Measurements from ENCODE around the gene OR2T2.
"Not testable (repeated sequence)": the region's sequence is repeated elsewhere in the genome, so short reads cannot be mapped to it uniquely, and the experiment has no call there.

Gene OR2T2, protein sequence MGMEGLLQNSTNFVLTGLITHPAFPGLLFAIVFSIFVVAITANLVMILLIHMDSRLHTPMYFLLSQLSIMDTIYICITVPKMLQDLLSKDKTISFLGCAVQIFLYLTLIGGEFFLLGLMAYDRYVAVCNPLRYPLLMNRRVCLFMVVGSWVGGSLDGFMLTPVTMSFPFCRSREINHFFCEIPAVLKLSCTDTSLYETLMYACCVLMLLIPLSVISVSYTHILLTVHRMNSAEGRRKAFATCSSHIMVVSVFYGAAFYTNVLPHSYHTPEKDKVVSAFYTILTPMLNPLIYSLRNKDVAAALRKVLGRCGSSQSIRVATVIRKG

DNA sequence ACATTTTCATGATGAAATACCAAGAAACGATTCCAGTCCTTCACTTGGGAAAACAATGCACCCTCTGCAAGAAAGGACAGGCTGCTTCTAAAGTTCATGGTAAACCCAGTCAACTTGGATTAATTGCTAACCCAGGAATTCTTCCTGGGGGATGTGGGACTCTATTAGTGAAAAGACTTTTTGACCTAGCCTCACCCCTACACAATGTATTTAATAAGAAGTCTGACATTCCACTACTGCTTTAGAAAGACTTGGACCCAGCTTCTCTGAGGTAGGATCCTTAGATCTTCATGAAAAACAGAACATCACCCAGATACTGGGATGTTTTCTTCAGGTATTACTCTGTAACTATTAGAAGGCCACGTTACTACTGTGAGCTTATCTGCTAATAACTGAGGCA lies at the start of gene OR2T2:
Gene OR2T2, plus strand, starts transcription at position 239 of the 400 bp plus-strand sequence. CDS start 7,161 bp downstream, outside the sequence.
- DNase-seq (ENCODE audit: low spot score) = not testable (repeated sequence)

DNA sequence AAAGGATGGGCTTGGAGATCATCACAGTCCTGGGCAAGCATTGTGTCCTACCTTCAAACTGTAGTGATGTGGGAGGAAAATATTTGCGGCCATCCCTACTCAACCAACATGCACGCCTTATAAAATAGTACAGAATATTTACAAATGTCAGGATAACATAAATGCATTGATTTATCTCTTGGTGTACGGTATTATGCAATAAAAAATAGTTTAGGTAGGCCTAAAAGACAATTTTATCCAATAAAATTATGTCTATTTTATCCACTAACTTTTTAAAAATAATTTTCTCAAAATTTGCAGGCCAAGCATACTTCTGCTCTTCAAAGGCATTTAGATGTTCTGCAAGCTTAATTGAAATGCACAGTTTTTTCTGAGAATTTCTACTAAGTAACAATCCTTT lies 42.7 kb upstream of the OR2T2 start, which contains the start of gene OR2T1:
Gene OR2T1, plus strand, starts transcription at position 301 of the 400 bp plus-strand sequence. CDS start 3,100 bp downstream, outside the sequence.
- DNase-seq (ENCODE audit: low spot score) = no peak

DNA sequence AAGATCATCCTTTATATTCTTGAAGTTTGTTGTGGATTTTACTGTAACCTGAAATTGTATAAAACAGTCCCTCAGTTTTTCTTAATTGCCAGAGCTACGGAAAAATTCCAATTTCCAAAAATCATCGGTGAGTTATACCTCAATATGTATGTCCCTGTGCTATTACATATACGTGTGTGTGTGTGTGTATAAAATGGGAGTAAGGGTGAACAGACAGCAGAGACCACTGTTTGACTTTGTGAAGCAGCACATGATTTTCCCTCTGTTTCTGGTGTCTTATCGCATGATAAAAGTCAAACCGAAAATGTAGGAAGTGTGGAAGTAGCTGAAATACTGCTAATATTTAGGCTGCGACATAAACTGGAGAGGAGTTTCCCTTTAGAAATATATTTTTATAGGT lies 41.4 kb upstream of the OR2T2 start:
- no peak for DNase-seq (ENCODE audit: low spot score)

DNA sequence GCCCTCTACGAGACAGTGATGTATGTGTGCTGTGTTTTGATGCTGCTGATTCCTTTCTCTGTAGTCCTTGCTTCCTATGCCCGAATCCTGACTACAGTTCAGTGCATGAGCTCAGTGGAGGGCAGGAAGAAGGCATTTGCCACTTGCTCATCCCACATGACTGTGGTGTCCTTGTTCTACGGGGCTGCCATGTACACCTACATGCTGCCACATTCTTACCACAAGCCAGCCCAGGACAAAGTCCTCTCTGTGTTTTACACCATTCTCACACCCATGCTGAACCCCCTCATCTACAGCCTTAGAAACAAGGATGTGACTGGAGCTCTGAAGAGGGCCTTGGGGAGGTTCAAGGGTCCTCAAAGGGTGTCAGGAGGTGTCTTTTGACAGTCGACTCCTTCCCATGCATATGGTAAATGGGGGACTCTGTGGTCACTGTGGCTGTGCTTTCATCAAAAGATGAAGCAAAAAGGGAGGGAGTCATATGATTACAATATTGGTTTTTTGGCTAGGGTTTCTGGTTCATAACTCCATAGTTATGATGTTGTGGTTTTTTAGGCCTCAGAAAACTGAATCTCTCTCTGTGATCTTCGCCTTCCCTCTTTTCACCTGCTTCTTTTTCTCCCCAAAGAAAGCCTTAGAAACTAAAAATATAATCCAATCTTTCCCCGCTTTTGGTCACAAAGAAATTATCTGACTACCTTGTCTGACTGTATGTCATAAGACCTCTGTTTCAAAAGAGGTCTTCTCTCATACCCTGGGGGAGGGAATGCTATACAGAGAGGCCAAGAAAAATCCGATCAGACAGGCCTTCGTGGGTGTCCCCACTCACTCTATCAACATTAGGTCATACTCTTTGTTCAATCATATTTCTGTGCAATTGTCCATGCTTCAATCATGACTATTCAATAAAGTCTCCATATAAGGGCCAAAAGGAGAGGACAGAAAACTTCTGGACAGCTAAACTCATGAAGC lies 38.4 kb upstream of the OR2T2 start:
- no peak for DNase-seq (ENCODE audit: low spot score)

DNA sequence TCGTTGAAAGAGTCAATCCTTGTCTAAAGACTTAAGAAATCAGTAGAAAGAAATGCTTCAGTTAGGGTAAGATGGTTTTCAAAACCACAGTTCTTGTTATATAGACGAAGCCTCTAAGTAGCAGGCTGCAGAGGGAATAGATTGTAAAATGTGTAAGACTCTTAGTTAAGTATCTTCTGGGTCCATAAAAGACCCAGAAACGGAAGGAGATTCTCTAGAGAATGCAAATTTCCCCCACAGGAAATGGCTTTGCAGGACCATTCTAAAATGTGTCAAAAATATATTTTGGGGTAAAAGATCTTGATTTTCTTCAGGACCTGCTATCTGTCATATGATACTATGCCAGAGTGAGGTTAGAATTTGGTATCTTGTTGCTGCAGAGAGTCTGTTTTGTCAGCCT lies 29.2 kb upstream of the OR2T2 start:
- no peak for DNase-seq (ENCODE audit: low spot score)

DNA sequence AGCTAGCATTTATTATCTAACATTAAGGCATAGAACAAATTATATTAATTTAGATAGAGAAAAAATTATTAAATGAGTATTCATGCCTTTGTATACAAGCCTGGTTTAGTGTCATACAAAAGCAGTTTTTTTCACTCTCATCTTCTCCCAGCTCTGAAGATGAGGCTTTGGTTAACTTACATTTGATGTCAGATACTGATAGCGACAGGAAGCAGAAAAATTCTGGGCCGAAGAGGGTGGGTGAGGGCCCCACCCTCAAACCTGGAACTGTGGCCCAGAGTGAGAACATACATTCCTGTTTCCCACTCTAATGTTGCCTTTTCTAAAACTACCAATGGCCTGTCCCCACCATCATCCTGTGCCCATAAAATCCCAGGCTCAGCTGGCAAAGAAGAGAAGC lies 27.6 kb upstream of the OR2T2 start:
- DNase-seq (ENCODE audit: low spot score) = no peak

DNA sequence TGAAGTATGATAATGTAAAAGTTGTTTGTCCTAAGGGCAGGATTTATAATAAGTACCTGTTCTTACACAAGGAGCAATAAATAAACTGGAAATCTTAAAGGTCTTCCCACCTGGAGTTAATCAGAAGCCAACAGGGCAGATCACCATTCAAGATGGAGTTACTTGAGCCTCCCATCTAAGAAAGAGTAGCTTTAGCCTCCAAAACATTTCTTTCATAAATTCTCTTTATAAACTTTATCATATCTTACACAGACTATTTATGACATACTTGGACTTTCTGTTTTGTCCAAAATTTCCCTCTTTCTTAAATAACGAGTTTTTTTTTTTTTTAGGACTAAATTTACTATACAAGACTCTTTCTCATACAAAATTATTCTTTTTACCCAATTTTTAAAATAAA lies 24.1 kb upstream of the OR2T2 start:
- DNase-seq (ENCODE audit: low spot score) = no peak

DNA sequence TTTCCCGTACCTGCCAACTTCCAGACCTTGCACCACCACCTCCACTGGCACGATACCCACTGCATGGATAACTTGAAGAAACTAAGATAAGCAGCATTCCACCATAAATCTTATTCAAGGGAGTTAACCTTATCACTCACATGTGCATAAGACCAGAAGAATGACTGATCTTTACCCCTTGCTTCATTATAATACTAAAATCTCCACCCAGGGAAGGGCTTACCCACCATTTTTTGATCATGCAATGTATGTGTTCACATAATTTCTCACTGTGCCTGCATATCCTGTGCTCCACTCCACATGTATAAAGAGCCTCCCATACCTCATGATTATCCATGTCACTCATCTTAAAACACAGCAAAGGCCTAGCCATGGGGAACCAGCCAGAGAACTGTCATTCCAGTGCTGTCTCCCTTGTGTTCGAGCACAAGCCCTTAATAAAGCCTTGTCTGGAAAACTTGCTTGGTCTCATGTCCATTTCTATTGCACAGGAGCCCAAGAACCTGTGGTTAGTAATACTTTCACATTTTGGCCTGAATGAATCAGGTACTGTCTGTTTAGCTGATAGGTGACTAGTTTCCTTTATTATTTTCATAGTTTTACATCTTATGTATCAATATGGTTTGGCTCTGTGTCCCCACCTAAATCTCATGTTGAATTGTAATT lies 17.8 kb upstream of the OR2T2 start:
- DNase-seq (ENCODE audit: low spot score) = not testable (repeated sequence)

DNA sequence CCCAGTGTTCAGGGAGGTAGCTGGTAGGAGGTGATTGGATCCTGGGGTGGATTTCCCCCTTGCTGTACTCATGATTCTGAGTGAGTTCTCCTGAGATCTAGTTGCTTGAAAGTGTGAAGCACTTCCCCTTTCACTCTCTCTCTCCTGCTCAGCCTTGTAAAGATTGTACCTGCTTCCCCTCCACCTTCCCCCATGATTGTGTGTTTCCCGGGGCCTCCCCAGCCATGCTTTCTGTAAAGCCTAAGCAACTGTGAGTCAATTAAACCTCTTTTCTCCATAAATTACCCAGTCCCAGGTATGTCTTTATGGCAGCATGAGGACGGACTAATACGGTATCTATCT lies 17.3 kb upstream of the OR2T2 start:
- DNase-seq (ENCODE audit: low spot score) = not testable (repeated sequence)

DNA sequence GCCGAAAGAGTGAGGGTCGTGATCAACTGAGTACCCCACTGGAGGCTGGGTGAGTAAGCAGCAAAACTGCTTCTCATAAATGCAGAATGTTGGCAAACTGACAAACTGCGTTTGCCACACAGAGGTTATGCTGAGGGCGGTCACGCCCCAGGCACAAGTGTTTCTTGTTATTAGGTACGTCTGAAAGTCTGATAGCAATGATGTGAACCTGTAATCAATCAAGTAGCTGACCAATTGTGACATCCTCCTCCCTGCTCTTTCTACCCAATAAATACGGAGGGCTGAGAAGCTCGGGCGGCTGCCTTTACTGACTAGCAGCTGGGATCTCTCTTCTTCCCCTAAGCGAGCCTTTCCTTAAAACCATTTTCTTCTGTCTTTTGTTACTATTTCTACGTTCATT lies 13.8 kb upstream of the OR2T2 start:
- DNase-seq (ENCODE audit: low spot score) = not testable (repeated sequence)

DNA sequence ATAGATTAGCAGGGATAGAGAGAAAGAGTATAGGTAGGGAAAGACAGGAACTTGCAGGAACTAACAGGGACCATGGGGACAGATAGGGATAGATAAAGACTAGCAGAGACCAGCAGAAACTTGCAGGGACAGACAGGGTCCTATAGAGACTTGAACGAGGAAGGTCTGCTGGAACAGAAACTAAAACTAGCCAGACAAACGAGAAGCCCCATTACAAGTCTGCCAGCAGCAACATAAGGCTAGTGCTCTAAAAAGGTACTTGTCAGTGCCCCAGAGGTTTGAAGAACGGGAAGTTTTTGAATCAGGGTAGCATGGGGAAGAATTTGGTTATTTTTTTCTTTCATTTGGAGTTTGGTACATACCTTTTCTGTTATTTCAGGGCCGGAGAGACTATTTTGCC lies 13.2 kb upstream of the OR2T2 start:
- not testable (repeated sequence) for DNase-seq (ENCODE audit: low spot score)

DNA sequence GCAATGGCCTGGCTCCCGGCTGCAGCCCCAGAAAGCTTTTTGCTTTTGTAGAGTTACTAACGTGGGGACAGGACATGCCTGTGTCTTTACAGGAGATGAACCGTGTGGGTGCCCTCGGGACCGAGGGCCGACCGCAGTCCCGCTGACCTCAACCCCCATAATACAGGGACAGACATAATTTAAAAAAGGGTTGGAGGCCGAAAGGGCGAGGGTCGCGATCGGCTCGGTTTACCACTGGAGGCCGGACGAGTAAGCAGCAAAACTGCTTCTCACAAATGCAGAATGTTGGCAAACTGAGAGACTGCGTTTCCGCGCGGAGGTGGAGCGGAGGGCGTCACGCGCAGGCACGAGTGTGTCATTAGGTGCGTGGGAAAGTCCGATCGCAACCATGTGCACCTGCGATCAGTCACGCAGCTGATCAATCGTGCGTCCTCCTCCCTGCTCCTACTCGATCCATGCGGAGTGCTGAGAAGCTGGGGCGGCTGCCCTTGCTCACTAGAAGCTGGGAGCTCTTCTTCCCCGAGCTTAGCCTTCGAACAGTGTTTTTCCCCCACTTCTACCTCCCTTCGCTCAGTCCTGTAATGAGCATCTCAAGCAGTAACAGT lies 11.5 kb upstream of the OR2T2 start:
- not testable (repeated sequence) for DNase-seq (ENCODE audit: low spot score)

DNA sequence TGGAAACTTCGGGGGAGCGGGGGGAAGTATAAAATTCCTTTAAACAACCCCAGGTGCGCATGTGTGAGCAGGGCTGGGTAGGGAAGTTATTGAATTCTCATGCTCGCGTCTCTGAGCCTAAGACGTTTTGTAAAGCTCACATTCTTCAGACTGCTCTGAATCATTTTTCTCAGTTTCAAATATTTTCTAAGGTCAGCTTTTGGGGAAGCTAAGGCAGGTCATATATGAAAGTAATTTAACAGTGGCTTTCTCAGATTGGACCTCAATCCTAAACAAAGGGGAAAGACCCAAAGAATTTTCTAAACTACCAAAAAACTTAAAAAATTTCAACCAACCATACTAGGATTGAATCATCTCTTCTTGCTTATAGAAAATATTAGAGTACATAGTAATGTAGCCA lies 10.5 kb upstream of the OR2T2 start:
- DNase-seq (ENCODE audit: low spot score) = not testable (repeated sequence)

DNA sequence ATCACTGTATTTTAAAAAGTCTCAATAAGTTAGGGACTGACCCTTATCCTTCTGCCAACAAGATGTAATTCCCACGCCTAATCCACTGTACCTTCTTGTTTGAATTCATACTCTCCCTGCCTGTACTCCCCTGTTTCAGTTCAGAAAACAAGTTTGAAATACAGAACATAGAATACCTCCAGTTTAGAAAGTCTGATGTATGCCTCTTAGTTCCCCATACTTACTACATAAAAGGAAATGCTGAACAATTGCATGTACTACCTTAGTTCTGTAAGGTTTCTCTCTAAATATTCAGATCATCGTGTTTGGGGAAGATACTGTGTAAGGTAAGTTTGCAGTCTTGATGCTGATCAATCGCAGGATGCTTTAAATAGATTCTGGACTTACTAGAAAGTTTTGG lies 9.1 kb upstream of the OR2T2 start:
- not testable (repeated sequence) for DNase-seq (ENCODE audit: low spot score)

DNA sequence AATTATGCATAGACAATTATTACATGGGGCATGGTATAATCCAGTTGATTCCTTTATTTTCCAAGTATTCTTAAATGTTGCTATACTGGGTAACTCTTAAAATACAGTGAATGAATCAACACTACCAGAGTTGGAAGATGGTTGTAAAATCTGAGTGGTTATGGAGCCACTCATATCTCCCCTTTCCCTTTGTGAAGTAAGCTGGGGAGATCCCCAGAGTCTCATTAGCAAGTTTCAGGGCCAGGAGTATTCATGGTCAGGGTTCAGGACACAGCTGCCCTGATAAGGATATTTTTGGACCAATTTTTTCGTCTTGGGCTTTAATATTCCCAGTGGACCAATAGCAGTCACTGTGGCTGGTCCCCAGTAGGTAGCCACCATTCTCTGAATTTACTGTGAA lies 6.8 kb upstream of the OR2T2 start:
- not testable (repeated sequence) for DNase-seq (ENCODE audit: low spot score)

DNA sequence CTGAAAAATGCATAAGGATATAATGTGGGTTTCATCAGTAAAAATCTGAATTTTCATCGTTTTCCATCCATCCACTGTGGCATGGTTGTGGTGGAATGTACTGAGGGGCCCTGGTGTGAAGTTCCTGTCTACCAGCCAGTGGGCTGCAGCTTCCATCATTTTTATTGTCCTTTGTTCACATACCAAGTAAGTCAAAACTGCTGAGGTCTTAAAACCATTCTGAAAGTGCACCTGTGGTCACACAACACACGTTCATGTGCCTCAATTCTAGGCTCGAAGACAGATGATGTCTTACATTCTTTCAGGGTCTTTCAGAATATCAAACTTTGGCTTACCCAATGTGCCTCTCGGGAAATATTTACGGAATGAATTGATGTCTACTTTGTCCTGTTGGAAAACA lies 6.2 kb upstream of the OR2T2 start:
- DNase-seq (ENCODE audit: low spot score) = not testable (repeated sequence)

DNA sequence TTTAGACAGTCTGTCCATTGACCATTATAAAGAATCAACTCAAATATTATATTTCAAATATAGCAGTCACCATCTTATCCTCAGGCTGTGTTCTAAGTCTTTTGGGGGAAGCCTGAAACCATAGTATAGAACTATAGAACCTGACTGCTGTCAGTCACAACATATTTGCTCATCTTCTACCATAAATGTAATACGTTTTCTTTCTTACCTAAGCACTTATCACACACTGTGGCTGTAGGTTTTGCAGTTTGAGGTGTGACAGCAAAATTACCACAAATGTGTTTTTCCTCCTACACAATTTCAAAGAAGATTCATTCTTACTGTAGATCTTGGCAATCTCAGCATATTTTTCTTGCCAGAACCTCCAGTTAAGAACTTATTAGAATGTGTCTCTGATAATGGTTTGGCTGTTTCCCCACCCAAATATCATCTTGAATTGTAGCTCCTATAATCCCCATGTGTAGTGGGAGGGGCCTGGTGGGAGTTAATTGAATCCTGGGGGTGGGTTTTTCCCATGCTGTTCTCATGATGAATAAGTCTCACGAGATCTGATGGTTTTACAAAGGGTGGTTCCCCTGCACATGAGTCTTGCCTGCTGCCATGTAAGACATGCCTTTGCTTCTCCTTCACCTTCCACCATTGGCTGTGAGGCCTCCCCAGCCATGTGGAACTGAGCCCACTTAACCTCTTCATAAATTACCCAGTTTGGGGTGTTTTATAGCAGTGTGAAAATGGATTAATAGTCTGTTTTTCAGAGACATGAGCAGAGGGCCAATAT lies 2.7 kb upstream of the OR2T2 start:
- DNase-seq (ENCODE audit: low spot score) = not testable (repeated sequence)

DNA sequence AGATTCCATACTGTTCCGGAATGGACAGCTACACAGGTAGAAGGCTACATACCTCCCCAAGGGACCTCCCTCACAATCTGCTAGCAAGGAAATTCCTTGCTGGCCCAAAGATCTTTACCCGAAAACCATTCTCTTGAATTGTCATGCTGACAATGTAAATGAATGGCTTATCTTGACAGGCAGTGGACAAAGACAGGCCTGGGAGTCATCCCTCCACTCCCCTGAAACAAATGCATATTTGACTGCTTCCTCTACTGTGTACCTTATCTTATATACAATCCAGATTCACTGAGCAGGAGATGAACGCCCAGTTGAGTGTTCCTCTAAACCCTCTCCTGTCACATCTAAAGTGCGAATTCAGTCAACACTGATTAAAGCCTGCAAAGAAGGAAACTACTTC lies 834 bp upstream of the OR2T2 start:
- DNase-seq (ENCODE audit: low spot score) = not testable (repeated sequence)

DNA sequence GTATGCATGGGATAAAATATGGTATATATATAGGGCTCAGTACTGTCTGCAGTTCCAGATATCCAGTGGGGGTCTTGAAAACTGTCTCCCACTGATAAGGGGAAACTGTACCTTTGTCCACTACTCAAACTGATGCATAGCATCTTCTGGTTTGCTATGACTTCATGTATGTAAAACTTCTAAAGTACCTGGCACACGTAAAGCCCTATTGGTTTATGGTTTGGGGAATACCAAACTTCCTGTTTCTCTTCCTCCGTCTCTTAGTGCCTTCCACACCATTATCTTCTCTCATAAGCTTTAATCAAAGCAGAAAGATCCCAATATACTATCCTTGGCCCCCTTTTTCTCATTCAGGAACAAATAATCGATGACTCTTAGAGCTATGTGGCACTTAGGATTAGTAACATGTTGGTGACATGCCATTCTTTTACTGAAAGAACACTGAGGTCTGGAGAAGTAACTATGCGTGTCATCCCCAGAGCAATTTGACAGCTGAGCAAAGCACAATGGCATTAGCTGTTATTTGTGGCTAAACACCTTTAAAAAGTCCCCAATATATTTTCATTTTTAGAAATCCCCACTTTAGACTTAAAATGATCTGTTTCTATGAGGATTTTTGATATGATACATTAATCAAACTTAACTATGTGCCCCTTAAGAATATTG lies 3.1 kb downstream of the OR2T2 start:
- not testable (repeated sequence) for DNase-seq (ENCODE audit: low spot score)

DNA sequence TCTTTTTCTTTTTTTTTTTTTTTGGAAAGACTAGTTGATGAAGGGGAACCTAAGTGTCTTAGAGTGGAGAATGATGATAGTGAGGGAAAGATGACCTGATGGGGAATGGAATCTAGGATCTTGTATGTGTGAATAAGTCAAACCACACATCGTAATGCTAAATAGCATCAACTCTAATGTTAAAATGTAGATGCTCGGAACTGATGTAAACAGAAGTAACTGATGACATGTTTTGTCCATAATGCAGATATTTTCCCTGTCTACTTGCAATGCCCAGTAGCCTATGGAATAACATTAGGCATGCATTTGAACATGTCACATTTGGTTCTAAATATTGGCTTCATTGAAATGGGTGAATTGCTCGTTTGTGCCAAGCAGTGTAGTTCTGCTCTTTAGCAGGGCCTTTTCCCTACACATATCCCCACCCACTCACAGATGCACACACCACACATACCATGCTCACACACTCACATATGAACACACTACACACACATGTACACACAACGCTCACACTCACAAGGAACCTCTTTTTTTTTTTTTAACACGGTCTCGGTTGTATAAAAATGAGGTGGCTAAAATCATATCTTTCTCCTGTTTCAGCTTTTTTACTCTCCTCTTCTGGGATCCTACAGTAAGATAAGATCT lies 4.5 kb downstream of the OR2T2 start:
- DNase-seq (ENCODE audit: low spot score) = not testable (repeated sequence)

All from ecto neural progenitor cell (in vitro differentiated cells).